OCI-LY1 (cell line): Measurements from ENCODE around the gene RPRD2.

Source experiments
- EZH2 ChIP-seq: fragments of 200-600 bp; sonication (generic), shearing (Covaris generic); IDR thresholded peaks from 2 replicates; pipeline ENCODE4 v1.8.0; 2017; ENCODE audit warnings: borderline replicate concordance, mixed run types, mild to moderate bottlenecking, antibody characterized with exemption, low read length, moderate library complexity, mixed read lengths
- TF ChIP-seq, protein P1 (sequence below): fragments of 200-600 bp; sonication (generic), shearing (Covaris generic); IDR thresholded peaks from 2 replicates; pipeline ENCODE4 v1.5.1; 2017; ENCODE audit warnings: mild to moderate bottlenecking, antibody characterized with exemption, low read length, moderate library complexity, mixed read lengths

GRCh38 chr1:150525348-150525747 lies 161.4 kb downstream of the RPRD2 start:
- TF ChIP-seq, protein P1, sequence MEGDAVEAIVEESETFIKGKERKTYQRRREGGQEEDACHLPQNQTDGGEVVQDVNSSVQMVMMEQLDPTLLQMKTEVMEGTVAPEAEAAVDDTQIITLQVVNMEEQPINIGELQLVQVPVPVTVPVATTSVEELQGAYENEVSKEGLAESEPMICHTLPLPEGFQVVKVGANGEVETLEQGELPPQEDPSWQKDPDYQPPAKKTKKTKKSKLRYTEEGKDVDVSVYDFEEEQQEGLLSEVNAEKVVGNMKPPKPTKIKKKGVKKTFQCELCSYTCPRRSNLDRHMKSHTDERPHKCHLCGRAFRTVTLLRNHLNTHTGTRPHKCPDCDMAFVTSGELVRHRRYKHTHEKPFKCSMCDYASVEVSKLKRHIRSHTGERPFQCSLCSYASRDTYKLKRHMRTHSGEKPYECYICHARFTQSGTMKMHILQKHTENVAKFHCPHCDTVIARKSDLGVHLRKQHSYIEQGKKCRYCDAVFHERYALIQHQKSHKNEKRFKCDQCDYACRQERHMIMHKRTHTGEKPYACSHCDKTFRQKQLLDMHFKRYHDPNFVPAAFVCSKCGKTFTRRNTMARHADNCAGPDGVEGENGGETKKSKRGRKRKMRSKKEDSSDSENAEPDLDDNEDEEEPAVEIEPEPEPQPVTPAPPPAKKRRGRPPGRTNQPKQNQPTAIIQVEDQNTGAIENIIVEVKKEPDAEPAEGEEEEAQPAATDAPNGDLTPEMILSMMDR: no peak
- no peak for TF ChIP-seq EZH2
